Osteoblast (primary cell): ENCODE data around the gene PHLDA1. TPM values are rescaled to one million over a fixed set of nuclear protein-coding genes. Genes with fewer than 3 reads are reported as not detected.
A peak's percentile ranks its signal among the peaks of the same experiment; 100 is the strongest.

ENCODE experiments used
- DNase-seq: peaks from one replicate; pipeline ENCODE4 v3.0.0; 2011; ENCODE audit warnings: low spot score, mixed read lengths; ENCODE audit not compliant: insufficient read length; ENCODE audit errors: missing footprints
- H2AFZ ChIP-seq: 2 replicates; pipeline ENCODE4 v1.6.0; 2011; ENCODE audit warnings: mild to moderate bottlenecking, low read length
- H3K27ac ChIP-seq: 2 replicates; pipeline ENCODE4 v1.5.1; 2011; ENCODE audit warnings: mild to moderate bottlenecking, low read depth, low read length, moderate library complexity
- H3K27me3 ChIP-seq: 2 replicates; pipeline ENCODE4 v1.6.0; 2012; ENCODE audit warnings: mild to moderate bottlenecking, control low read depth, inconsistent platforms, low read length, moderate library complexity; ENCODE audit not compliant: insufficient read depth
- H3K36me3 ChIP-seq: 2 replicates; pipeline ENCODE4 v1.5.1; 2011; ENCODE audit warnings: mild to moderate bottlenecking, low read length, control low read depth, moderate library complexity; ENCODE audit not compliant: insufficient read depth
- H3K4me1 ChIP-seq: 2 replicates; pipeline ENCODE4 v1.5.1; 2011; ENCODE audit warnings: mild to moderate bottlenecking, low read length, control low read depth, moderate library complexity; ENCODE audit not compliant: insufficient read depth
- H3K4me2 ChIP-seq: 2 replicates; pipeline ENCODE4 v1.6.0; 2011; ENCODE audit warnings: mild to moderate bottlenecking, low read length; ENCODE audit not compliant: insufficient read depth
- H3K4me3 ChIP-seq: fragments of 200-600 bp; sonication (generic); 3 replicates; pipeline ENCODE4 v1.5.1; 2012; ENCODE audit warnings: mild to moderate bottlenecking, low read length, inconsistent platforms; ENCODE audit not compliant: insufficient read depth
- H3K79me2 ChIP-seq: 2 replicates; pipeline ENCODE4 v1.6.0; 2012; ENCODE audit warnings: mild to moderate bottlenecking, low read length, control low read depth, inconsistent platforms; ENCODE audit not compliant: insufficient read depth
- H3K9me3 ChIP-seq: 2 replicates; pipeline ENCODE4 v1.5.1; 2011; ENCODE audit warnings: low read depth, low read length, control low read depth
- H4K20me1 ChIP-seq: 2 replicates; pipeline ENCODE4 v1.6.0; 2012; ENCODE audit warnings: mild to moderate bottlenecking, low read length, control low read depth; ENCODE audit not compliant: insufficient read depth
- CTCF ChIP-seq: IDR thresholded peaks from 2 replicates; pipeline ENCODE4 v1.5.1; 2011; ENCODE audit warnings: mild to moderate bottlenecking, low read depth, low read length, moderate library complexity; ENCODE audit errors: extremely low read depth
- total RNA-seq: library from RNA; depleted of rRNA; stranded (reverse); fragments of >200 nt; gene quantifications from 2 replicates; pipeline ENCODE4 v1.2.3, GENCODE V29; 2012

The PHLDA1 gene
- total RNA-seq, 1 donor, result 111 TPM

- no peaks in the 10 kb centered on the region for H3K27me3 ChIP-seq
- peak overlapping the region; percentile 93 for H3K27ac ChIP-seq
- peak; percentile 55 for DNase-seq
- peaks cover 19% of the 10 kb centered on the region for H3K36me3 ChIP-seq
- TF ChIP-seq CTCF, result no peak
- peaks cover 11% of the 10 kb centered on the region for H4K20me1 ChIP-seq
- H3K4me2 ChIP-seq, result peak overlapping the region; percentile 90
- peak overlapping the region; percentile 96 for H3K4me3 ChIP-seq
- no peak overlapping the region for H2AFZ ChIP-seq
- peaks cover 65% of the 10 kb centered on the region for H3K79me2 ChIP-seq
- H3K9me3 ChIP-seq, result no peaks in the 10 kb centered on the region
- H3K4me1 ChIP-seq, result peaks cover 34% of the 10 kb centered on the region
Measured at GRCh38 chr12:76030341-76031080, 1.1 kb downstream of the PHLDA1 start.

- peaks cover 40% of the 10 kb centered on the region for H3K4me1 ChIP-seq
- H3K9me3 ChIP-seq, result no peaks in the 10 kb centered on the region
- no peak for TF ChIP-seq CTCF
- peak overlapping the region; percentile 90 for H3K4me2 ChIP-seq
- H3K27me3 ChIP-seq, result no peaks in the 10 kb centered on the region
- peak; percentile 75 for DNase-seq
- H3K27ac ChIP-seq, result peak overlapping the region; percentile 93
- H3K79me2 ChIP-seq, result peaks cover 61% of the 10 kb centered on the region
- H2AFZ ChIP-seq, result no peak overlapping the region
- H3K4me3 ChIP-seq, result peak overlapping the region; percentile 96
- H4K20me1 ChIP-seq, result peaks cover 11% of the 10 kb centered on the region
- peaks cover 19% of the 10 kb centered on the region for H3K36me3 ChIP-seq
Measured at GRCh38 chr12:76029982-76030340, 1.6 kb downstream of the PHLDA1 start.

- peak overlapping the region; percentile 93 for H3K27ac ChIP-seq
- no peak overlapping the region for H2AFZ ChIP-seq
- H3K27me3 ChIP-seq, result no peaks in the 10 kb centered on the region
- H3K36me3 ChIP-seq, result peaks cover 19% of the 10 kb centered on the region
- H3K9me3 ChIP-seq, result no peaks in the 10 kb centered on the region
- no peak for DNase-seq
- peak overlapping the region; percentile 90 for H3K4me2 ChIP-seq
- peaks cover 49% of the 10 kb centered on the region for H3K79me2 ChIP-seq
- H3K4me3 ChIP-seq, result peak overlapping the region; percentile 96
- H3K4me1 ChIP-seq, result peaks cover 43% of the 10 kb centered on the region
- peaks cover 11% of the 10 kb centered on the region for H4K20me1 ChIP-seq
- TF ChIP-seq CTCF, result no peak
Measured at GRCh38 chr12:76028571-76029277, 2.9 kb downstream of the PHLDA1 start.

- H3K4me2 ChIP-seq, result peak overlapping the region; percentile 13
- H2AFZ ChIP-seq, result no peak overlapping the region
- H3K27ac ChIP-seq, result peak overlapping the region; percentile 93
- peaks cover 32% of the 10 kb centered on the region for H3K79me2 ChIP-seq
- no peaks in the 10 kb centered on the region for H3K9me3 ChIP-seq
- peaks cover 19% of the 10 kb centered on the region for H3K36me3 ChIP-seq
- peak overlapping the region; percentile 13 for H3K4me3 ChIP-seq
- peaks cover 30% of the 10 kb centered on the region for H3K4me1 ChIP-seq
- peaks cover 11% of the 10 kb centered on the region for H4K20me1 ChIP-seq
- DNase-seq, result peak; percentile 38
- no peaks in the 10 kb centered on the region for H3K27me3 ChIP-seq
- TF ChIP-seq CTCF, result no peak
Measured at GRCh38 chr12:76026643-76027063, 4.9 kb downstream of the PHLDA1 start.
